Measurements from ENCODE around the gene ABCG1.

GRCh38 chr21:42238185-42238934 lies 19.4 kb downstream of the ABCG1 start:
- TF ChIP-seq CTCF (IDR thresholded peaks at IDR 0.05) = no peak
- TF ChIP-seq POLR2A (IDR thresholded peaks at IDR 0.05) = no peak
- no peak for TF ChIP-seq POLR2AphosphoS5 (IDR thresholded peaks at IDR 0.05)
